ENCODE results near the gene PAPPA. TPM values are rescaled to one million over a fixed set of nuclear protein-coding genes. Genes with fewer than 3 reads are reported as not detected.

PAPPA gene
- total RNA-seq, 1 experiment from 2014 or later, result 0.22 TPM

GRCh38 chr9:116434314-116434713 is 280.7 kb downstream of the PAPPA start:
- ATAC-seq (no peak), DNase-seq (ENCODE audit: low spot score) (no peak)
- POLR2A ChIA-PET, result no interaction called here
- Mint-ChIP-seq H3K36me3 (peaks cover 5% of the 10 kb centered on the region; the same call in 1 of the 2 replicates), H3K9me3 (peaks cover 5% of the 10 kb centered on the region), H3K27me3 (ENCODE audit: low read depth) (no peaks in the 10 kb centered on the region), H3K4me1 (peaks cover 9% of the 10 kb centered on the region), H3K27ac (no peak overlapping the region), H3K4me3 (no peak overlapping the region)
- TF ChIP-seq ELF4 (CRISPR knock-in tag; IDR thresholded peaks at IDR 0.05; ENCODE audit: low read depth), result no peak
- no peak for TF ChIP-seq GTF2I (CRISPR knock-in tag; conservative IDR thresholded peaks at IDR 0.05)
- no peak for TF ChIP-seq MYBL2 (CRISPR knock-in tag; IDR thresholded peaks at IDR 0.05)
- TF ChIP-seq PREB (CRISPR knock-in tag; IDR thresholded peaks at IDR 0.05; ENCODE audit: borderline replicate concordance), result no peak
- no peak for TF ChIP-seq HMGXB4 (CRISPR knock-in tag; IDR thresholded peaks at IDR 0.05)
- no peak for TF ChIP-seq NR2C2 (CRISPR knock-in tag; IDR thresholded peaks at IDR 0.05)
- no peak for TF ChIP-seq ZNF416 (CRISPR knock-in tag; IDR thresholded peaks at IDR 0.05)
- CTCF ChIA-PET, result no interaction called here

GRCh38 chr9:116435706-116436105 is 282.1 kb downstream of the PAPPA start:
- no peak for DNase-seq (ENCODE audit: low spot score)
- H3K4me3 Mint-ChIP-seq, result no peak overlapping the region
- ATAC-seq, result no peak
- peaks cover 9% of the 10 kb centered on the region for H3K36me3 Mint-ChIP-seq
- H3K27ac Mint-ChIP-seq, result 0 out of 2 replicates have a peak overlapping the region, but pooled peaks have one; percentile 15
- peaks cover 5% of the 10 kb centered on the region for H3K9me3 Mint-ChIP-seq
- ChIA-PET POLR2A (no interaction called here), CTCF (no interaction called here)
- peaks cover 9% of the 10 kb centered on the region for H3K4me1 Mint-ChIP-seq
- TF ChIP-seq GTF2I (CRISPR knock-in tag; conservative IDR thresholded peaks at IDR 0.05), result no peak
- TF ChIP-seq AFF4 (CRISPR knock-in tag; IDR thresholded peaks at IDR 0.05; ENCODE audit: borderline replicate concordance), result no peak
- no peak for TF ChIP-seq MLX (CRISPR knock-in tag; IDR thresholded peaks at IDR 0.05)
- TF ChIP-seq ZNF317 (CRISPR knock-in tag; IDR thresholded peaks at IDR 0.05; ENCODE audit: borderline replicate concordance, low read depth), result no peak
- no peak for TF ChIP-seq GRHL2 (CRISPR knock-in tag; IDR thresholded peaks at IDR 0.05; ENCODE audit: insufficient replicate concordance, severe bottlenecking)
- TF ChIP-seq NFE2L1 (CRISPR knock-in tag; IDR thresholded peaks at IDR 0.05), result no peak
- no peak for TF ChIP-seq FOXJ3 (CRISPR knock-in tag; IDR thresholded peaks at IDR 0.05; ENCODE audit: borderline replicate concordance)
- no peak for TF ChIP-seq GABPB1 (CRISPR knock-in tag; IDR thresholded peaks at IDR 0.05)
- no peak for TF ChIP-seq E2F5 (CRISPR knock-in tag; IDR thresholded peaks at IDR 0.05)
- TF ChIP-seq E2F1 (CRISPR knock-in tag; IDR thresholded peaks at IDR 0.05), result no peak
- TF ChIP-seq ZNF232 (CRISPR knock-in tag; IDR thresholded peaks at IDR 0.05), result no peak
- H3K27me3 Mint-ChIP-seq (ENCODE audit: low read depth), result no peaks in the 10 kb centered on the region

Data from WTC11 (cell line).